ENCODE results near the gene LRRC4. TPM values are rescaled to one million over a fixed set of nuclear protein-coding genes. Genes with fewer than 3 reads are reported as not detected.

Gene LRRC4
- total RNA-seq, 1 donor from 2014 or later = 4.4 TPM

- DNase-seq = no peak
- Histone ChIP-seq H3K36me3 (peaks cover 8% of the 10 kb centered on the region), H3K27ac (replicated peaks) (no peak overlapping the region), H3K9me3 (replicated peaks) (no peaks in the 10 kb centered on the region), H3K27me3 (ENCODE audit: low read depth) (no peaks in the 10 kb centered on the region), H3K4me1 (peaks cover 11% of the 10 kb centered on the region), H3K4me3 (no peak overlapping the region)
- intact Hi-C loops (cut with micrococcal nuclease) = no loop called here
- TF ChIP-seq, protein P1, sequence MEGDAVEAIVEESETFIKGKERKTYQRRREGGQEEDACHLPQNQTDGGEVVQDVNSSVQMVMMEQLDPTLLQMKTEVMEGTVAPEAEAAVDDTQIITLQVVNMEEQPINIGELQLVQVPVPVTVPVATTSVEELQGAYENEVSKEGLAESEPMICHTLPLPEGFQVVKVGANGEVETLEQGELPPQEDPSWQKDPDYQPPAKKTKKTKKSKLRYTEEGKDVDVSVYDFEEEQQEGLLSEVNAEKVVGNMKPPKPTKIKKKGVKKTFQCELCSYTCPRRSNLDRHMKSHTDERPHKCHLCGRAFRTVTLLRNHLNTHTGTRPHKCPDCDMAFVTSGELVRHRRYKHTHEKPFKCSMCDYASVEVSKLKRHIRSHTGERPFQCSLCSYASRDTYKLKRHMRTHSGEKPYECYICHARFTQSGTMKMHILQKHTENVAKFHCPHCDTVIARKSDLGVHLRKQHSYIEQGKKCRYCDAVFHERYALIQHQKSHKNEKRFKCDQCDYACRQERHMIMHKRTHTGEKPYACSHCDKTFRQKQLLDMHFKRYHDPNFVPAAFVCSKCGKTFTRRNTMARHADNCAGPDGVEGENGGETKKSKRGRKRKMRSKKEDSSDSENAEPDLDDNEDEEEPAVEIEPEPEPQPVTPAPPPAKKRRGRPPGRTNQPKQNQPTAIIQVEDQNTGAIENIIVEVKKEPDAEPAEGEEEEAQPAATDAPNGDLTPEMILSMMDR (IDR thresholded peaks at IDR 0.05; ENCODE audit: borderline replicate concordance) = no peak
Observed at GRCh38 chr7:128021366-128021765, 9.9 kb downstream of the LRRC4 start.

DNA sequence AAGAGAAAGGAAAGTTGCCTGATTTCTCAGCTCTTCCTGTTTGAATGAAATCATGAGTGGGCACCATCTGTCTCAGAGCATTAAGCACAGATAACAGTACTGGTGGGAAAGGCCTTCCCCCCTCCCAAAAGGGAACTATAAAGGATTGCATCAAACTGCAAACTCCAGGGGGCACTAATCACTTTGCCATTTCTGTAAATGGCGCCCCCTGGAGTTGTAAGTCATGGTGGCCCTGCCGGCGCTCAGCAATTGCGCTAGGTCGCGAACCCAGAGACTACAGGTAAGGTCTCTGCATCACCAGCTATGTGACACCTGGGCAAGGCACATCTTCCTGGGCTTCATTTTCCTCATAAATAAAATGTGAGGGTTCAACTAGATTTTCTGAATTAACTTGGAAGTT is 11.1 kb downstream of the LRRC4 start:
- Histone ChIP-seq H3K27ac (replicated peaks) (no peak overlapping the region), H3K4me1 (no peaks in the 10 kb centered on the region), H3K36me3 (peaks cover 8% of the 10 kb centered on the region), H3K27me3 (ENCODE audit: low read depth) (no peaks in the 10 kb centered on the region), H3K9me3 (replicated peaks) (no peaks in the 10 kb centered on the region), H3K4me3 (no peak overlapping the region)
- TF ChIP-seq, protein P1 (IDR thresholded peaks at IDR 0.05; ENCODE audit: borderline replicate concordance) = no peak
- no peak for DNase-seq
- intact Hi-C loops (cut with micrococcal nuclease) = no loop called here

- H3K4me3 ChIP-seq = no peak overlapping the region
- H3K9me3 ChIP-seq (replicated peaks) = no peaks in the 10 kb centered on the region
- H3K4me1 ChIP-seq = no peaks in the 10 kb centered on the region
- intact Hi-C loops (cut with micrococcal nuclease) = no loop called here
- H3K36me3 ChIP-seq = peaks cover 8% of the 10 kb centered on the region
- no peak overlapping the region for H3K27ac ChIP-seq (replicated peaks)
- TF ChIP-seq, protein P1 (IDR thresholded peaks at IDR 0.05; ENCODE audit: borderline replicate concordance) = no peak
- no peaks in the 10 kb centered on the region for H3K27me3 ChIP-seq (ENCODE audit: low read depth)
- DNase-seq = no peak
Observed at GRCh38 chr7:128019288-128019687, 11.9 kb downstream of the LRRC4 start.

DNA sequence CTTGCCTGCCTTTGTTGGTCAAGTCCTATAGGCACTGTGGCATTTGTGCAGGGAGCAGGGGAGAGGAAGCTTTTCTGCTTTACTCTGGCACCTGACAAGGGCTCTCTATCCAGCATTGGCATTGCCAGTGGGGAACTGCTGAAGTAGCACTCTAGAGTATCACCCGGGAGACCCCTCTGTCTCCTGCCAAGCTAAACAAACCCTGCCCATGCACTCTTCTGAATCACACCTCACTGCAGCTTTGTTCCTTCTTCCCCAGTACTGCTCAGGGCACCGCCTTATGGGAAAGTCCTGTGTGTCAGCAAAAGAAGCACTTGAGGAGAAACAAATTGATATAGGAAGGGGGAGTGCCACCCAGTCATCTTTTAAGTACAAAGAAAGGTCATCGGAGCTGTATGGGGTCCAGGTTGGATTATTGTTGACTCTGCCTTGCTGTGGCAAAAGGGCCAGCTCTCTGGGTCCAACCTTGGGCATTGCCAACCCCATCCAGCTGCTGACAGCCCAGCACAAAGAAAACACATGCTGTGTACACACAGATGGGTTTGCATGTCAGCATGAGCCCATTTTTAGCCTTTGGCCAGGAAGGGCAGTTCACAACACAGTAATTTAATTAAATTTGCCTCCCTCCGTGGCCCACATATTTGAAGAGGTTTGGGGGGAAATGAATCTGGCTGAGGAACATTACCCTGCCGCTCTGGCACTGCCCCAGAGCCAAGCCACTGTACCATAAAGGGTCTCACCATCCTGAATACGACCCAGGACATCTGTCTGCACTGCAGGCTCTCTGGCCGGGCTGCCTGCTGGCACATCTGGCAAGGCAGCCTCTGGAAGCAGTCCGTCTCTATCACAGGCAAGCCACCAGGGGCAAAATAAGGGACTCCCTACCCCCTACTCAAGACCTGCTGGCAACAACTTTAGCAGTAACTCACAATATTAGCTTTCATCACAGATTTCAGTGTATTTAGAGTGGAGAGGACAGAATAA is 13.1 kb downstream of the LRRC4 start:
- Histone ChIP-seq H3K9me3 (replicated peaks) (no peaks in the 10 kb centered on the region), H3K27ac (replicated peaks) (no peak overlapping the region), H3K27me3 (ENCODE audit: low read depth) (no peaks in the 10 kb centered on the region), H3K36me3 (peaks cover 8% of the 10 kb centered on the region), H3K4me1 (no peaks in the 10 kb centered on the region), H3K4me3 (no peak overlapping the region)
- DNase-seq = no peak
- TF ChIP-seq, protein P1 (IDR thresholded peaks at IDR 0.05; ENCODE audit: borderline replicate concordance) = no peak
- intact Hi-C loops (cut with micrococcal nuclease) = no loop called here

DNA sequence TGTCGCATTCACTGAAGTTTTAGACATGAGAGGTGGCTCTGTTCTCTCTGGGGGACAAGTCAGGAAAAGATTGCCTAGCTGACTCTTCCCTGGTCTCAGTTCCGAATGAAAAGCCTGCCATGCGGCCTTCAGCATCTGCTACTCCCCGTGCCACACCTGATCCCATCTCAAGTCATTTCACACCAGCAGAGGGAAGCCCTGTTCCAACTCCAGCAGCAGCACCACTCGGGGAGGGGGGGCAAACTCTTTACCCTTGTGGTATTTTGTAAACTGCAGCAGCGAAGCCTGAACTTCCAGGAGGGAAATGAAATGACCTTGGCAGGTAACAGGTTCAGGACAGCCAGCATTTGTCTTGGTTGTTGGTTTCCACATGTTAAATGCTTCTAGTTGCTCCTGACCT is 13.8 kb downstream of the LRRC4 start:
- Histone ChIP-seq H3K27ac (replicated peaks) (no peak overlapping the region), H3K36me3 (peaks cover 8% of the 10 kb centered on the region), H3K9me3 (replicated peaks) (no peaks in the 10 kb centered on the region), H3K27me3 (ENCODE audit: low read depth) (no peaks in the 10 kb centered on the region), H3K4me1 (peaks cover 1% of the 10 kb centered on the region), H3K4me3 (no peak overlapping the region)
- no peak for DNase-seq
- intact Hi-C loops (cut with micrococcal nuclease) = no loop called here
- TF ChIP-seq, protein P1 (IDR thresholded peaks at IDR 0.05; ENCODE audit: borderline replicate concordance) = no peak
